Neural crest cell (in vitro differentiated cells): ENCODE results near the gene FURIN. TPM values are rescaled to one million over a fixed set of nuclear protein-coding genes. Genes with fewer than 3 reads are reported as not detected.
A peak's percentile ranks its signal among the peaks of the same experiment; 100 is the strongest.

Experiments
- DNase-seq: peaks from one replicate; pipeline ENCODE4 v3.0.0; 2021; ENCODE audit warnings: low read depth, mixed read lengths, low spot score
- H3K27ac Mint-ChIP-seq: one replicate; pipeline ENCODE4 v1.8.0; 2021; ENCODE audit warnings: mild to moderate bottlenecking, mixed read lengths; ENCODE audit not compliant: unreplicated experiment
- H3K27me3 Mint-ChIP-seq: 2 replicates; pipeline ENCODE4 v1.8.0; 2021; ENCODE audit warnings: low read depth, mild to moderate bottlenecking, mixed read lengths
- H3K36me3 Mint-ChIP-seq: 2 replicates; pipeline ENCODE4 v1.8.0; 2021; ENCODE audit warnings: low read depth, mild to moderate bottlenecking, mixed read lengths
- H3K4me1 Mint-ChIP-seq: 2 replicates; pipeline ENCODE4 v1.8.0; 2021; ENCODE audit warnings: mixed read lengths
- H3K4me3 Mint-ChIP-seq: one replicate; pipeline ENCODE4 v1.8.0; 2021; ENCODE audit warnings: mild to moderate bottlenecking, mixed read lengths
- H3K9me3 Mint-ChIP-seq: 2 replicates; pipeline ENCODE4 v1.8.0; 2021; ENCODE audit warnings: mixed read lengths
- CTCF ChIP-seq: fragments of 200-600 bp; sonication (generic); conservative IDR thresholded peaks from 2 replicates; pipeline ENCODE4 v1.5.0; 2021; ENCODE audit warnings: antibody characterized with exemption, mild to moderate bottlenecking
- total RNA-seq: library from RNA; stranded (reverse); gene quantifications from 2 replicates; pipeline ENCODE4 v1.2.1, GENCODE V29; 2021

FURIN gene
- total RNA-seq, 1 donor from 2014 or later, result 15.7 TPM

- no peak for DNase-seq
- no peak for TF ChIP-seq CTCF
- peak overlapping the region; percentile 41 for H3K4me3 Mint-ChIP-seq
- no peaks in the 10 kb centered on the region for H3K9me3 Mint-ChIP-seq
- H3K36me3 Mint-ChIP-seq, result no peaks in the 10 kb centered on the region
- peaks cover 8% of the 10 kb centered on the region for H3K4me1 Mint-ChIP-seq
- H3K27me3 Mint-ChIP-seq, result no peaks in the 10 kb centered on the region
- H3K27ac Mint-ChIP-seq, result no peak overlapping the region
Observed at GRCh38 chr15:90862964-90863778, 5.2 kb upstream of the FURIN start.

- TF ChIP-seq CTCF, result no peak
- Mint-ChIP-seq H3K27me3 (no peaks in the 10 kb centered on the region), H3K9me3 (no peaks in the 10 kb centered on the region), H3K27ac (no peak overlapping the region), H3K36me3 (no peaks in the 10 kb centered on the region), H3K4me3 (peak overlapping the region; percentile 41), H3K4me1 (peaks cover 16% of the 10 kb centered on the region)
- no peak for DNase-seq
Observed at GRCh38 chr15:90863987-90864386, 4.4 kb upstream of the FURIN start.

- DNase-seq, result no peak
- Mint-ChIP-seq H3K27ac (no peak overlapping the region), H3K4me1 (peaks cover 21% of the 10 kb centered on the region), H3K9me3 (no peaks in the 10 kb centered on the region), H3K27me3 (no peaks in the 10 kb centered on the region), H3K36me3 (no peaks in the 10 kb centered on the region), H3K4me3 (no peak overlapping the region)
- no peak for TF ChIP-seq CTCF
Observed at GRCh38 chr15:90864507-90864906, 3.9 kb upstream of the FURIN start.

- H3K4me3 Mint-ChIP-seq, result no peak overlapping the region
- DNase-seq, result no peak
- peaks cover 30% of the 10 kb centered on the region for H3K4me1 Mint-ChIP-seq
- no peak overlapping the region for H3K27ac Mint-ChIP-seq
- no peaks in the 10 kb centered on the region for H3K27me3 Mint-ChIP-seq
- H3K36me3 Mint-ChIP-seq, result no peaks in the 10 kb centered on the region
- TF ChIP-seq CTCF, result no peak
- H3K9me3 Mint-ChIP-seq, result no peaks in the 10 kb centered on the region
Observed at GRCh38 chr15:90865702-90866101, 2.7 kb upstream of the FURIN start.

- peak overlapping the region; percentile 25 for H3K4me3 Mint-ChIP-seq
- no peaks in the 10 kb centered on the region for H3K9me3 Mint-ChIP-seq
- no peak for DNase-seq
- peak overlapping the region; percentile 58 for H3K27ac Mint-ChIP-seq
- TF ChIP-seq CTCF, result no peak
- no peaks in the 10 kb centered on the region for H3K27me3 Mint-ChIP-seq
- H3K4me1 Mint-ChIP-seq, result peaks cover 32% of the 10 kb centered on the region
- no peaks in the 10 kb centered on the region for H3K36me3 Mint-ChIP-seq
Observed at GRCh38 chr15:90866161-90866715, 2.1 kb upstream of the FURIN start.
